ENCODE data around the gene DRD4.
A peak's percentile ranks its signal among the peaks of the same experiment; 100 is the strongest.
"Not testable (repeated sequence)": the region's sequence is repeated elsewhere in the genome, so short reads cannot be mapped to it uniquely, and the experiment has no call there.

Gene DRD4

GRCh38 chr11:686451-687243 lies 49.6 kb downstream of the DRD4 start:
- DNase-seq = no peak
- Histone ChIP-seq H3K27ac (no peak overlapping the region), H3K27me3 (replicated peaks) (no peaks in the 10 kb centered on the region), H3K36me3 (replicated peaks) (peaks cover 56% of the 10 kb centered on the region), H3K4me3 (ENCODE audit: low read depth, low read length) (no peak overlapping the region)
- TF ChIP-seq, protein P1, sequence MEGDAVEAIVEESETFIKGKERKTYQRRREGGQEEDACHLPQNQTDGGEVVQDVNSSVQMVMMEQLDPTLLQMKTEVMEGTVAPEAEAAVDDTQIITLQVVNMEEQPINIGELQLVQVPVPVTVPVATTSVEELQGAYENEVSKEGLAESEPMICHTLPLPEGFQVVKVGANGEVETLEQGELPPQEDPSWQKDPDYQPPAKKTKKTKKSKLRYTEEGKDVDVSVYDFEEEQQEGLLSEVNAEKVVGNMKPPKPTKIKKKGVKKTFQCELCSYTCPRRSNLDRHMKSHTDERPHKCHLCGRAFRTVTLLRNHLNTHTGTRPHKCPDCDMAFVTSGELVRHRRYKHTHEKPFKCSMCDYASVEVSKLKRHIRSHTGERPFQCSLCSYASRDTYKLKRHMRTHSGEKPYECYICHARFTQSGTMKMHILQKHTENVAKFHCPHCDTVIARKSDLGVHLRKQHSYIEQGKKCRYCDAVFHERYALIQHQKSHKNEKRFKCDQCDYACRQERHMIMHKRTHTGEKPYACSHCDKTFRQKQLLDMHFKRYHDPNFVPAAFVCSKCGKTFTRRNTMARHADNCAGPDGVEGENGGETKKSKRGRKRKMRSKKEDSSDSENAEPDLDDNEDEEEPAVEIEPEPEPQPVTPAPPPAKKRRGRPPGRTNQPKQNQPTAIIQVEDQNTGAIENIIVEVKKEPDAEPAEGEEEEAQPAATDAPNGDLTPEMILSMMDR (IDR thresholded peaks at IDR 0.05; ENCODE audit: low read depth, low read length, missing control alignments) = no peak
- in situ Hi-C loops (cut with HindIII; ENCODE audit: low pct_ligation_motif_present, low sequenced_read_pairs) = no loop called here

- peaks cover 47% of the 10 kb centered on the region for H3K36me3 ChIP-seq (replicated peaks)
- in situ Hi-C loops (cut with HindIII; ENCODE audit: low pct_ligation_motif_present, low sequenced_read_pairs) = no loop called here
These were observed 50.7 kb downstream of the DRD4 start for GRCh38 chr11:687751-688150.

DNA sequence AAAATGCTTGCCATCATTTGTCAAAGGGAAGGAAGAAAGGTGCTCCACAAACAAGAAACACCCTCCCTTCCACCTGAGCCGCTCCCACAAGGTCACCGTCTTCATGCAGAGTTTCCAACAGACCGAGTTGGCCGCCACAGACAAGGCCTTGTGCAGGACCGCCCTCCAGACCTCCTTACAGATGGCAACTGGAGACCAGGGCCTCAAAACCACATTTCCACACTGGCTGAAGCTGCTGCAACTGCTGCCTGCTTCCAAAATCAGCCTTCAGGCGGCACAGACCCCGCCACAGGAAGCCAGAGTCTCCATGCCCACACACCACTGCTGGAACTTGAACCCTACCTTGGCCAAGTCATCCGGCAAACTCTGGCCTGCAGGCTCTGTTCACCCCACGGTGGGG lies 51.6 kb downstream of the DRD4 start:
- TF ChIP-seq, protein P1 (IDR thresholded peaks at IDR 0.05; ENCODE audit: low read depth, low read length, missing control alignments) = no peak
- in situ Hi-C loops (cut with HindIII; ENCODE audit: low pct_ligation_motif_present, low sequenced_read_pairs) = no loop called here
- Histone ChIP-seq H3K36me3 (replicated peaks) (peaks cover 40% of the 10 kb centered on the region), H3K27ac (no peak overlapping the region), H3K4me3 (ENCODE audit: low read depth, low read length) (no peak overlapping the region), H3K27me3 (replicated peaks) (no peaks in the 10 kb centered on the region)
- DNase-seq = no peak

More at GRCh38 chr11:687751-688150, 50.7 kb downstream of the DRD4 start:
- Histone ChIP-seq H3K27ac (no peak overlapping the region), H3K27me3 (replicated peaks) (no peaks in the 10 kb centered on the region), H3K4me3 (ENCODE audit: low read depth, low read length) (no peak overlapping the region)
- DNase-seq = no peak
- TF ChIP-seq, protein P1 (IDR thresholded peaks at IDR 0.05; ENCODE audit: low read depth, low read length, missing control alignments) = no peak

DNA sequence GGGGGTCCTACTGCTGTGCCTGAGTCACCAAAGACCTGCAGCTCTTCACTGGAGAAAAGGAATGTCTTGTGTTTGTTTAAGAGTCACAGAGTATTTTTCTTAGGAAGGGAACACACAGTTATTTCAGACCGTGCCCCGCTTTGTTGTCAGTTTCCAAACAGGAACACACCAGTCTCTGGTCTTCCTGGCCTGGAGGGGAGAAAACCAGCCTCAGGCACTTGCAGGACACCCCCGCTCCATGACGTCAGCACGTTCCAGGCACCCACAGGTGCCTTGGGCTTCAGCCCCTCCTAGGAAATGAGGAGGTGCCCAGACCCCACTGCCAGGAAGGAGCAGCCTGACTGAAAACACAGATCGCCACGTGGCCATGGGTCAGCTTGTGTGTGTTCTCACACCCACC lies 52.6 kb downstream of the DRD4 start:
- H3K36me3 ChIP-seq (replicated peaks) = peaks cover 33% of the 10 kb centered on the region
- no peaks in the 10 kb centered on the region for H3K27me3 ChIP-seq (replicated peaks)
- in situ Hi-C loops (cut with HindIII; ENCODE audit: low pct_ligation_motif_present, low sequenced_read_pairs) = no loop called here
- TF ChIP-seq, protein P1 (IDR thresholded peaks at IDR 0.05; ENCODE audit: low read depth, low read length, missing control alignments) = no peak
- H3K4me3 ChIP-seq (ENCODE audit: low read depth, low read length) = no peak overlapping the region
- H3K27ac ChIP-seq = peak overlapping the region; percentile 49
- DNase-seq = no peak

GRCh38 chr11:690244-690643 lies 53.2 kb downstream of the DRD4 start:
- H3K27ac ChIP-seq; H3K27me3 ChIP-seq (replicated peaks); H3K4me3 ChIP-seq (ENCODE audit: low read depth, low read length); DNase-seq; in situ Hi-C loops (cut with HindIII; ENCODE audit: low pct_ligation_motif_present, low sequenced_read_pairs): not testable (repeated sequence)
- H3K36me3 ChIP-seq (replicated peaks) = peaks cover 29% of the 10 kb centered on the region

All from brain microvascular endothelial cell (primary cell).